HG03565 (cell line): Measurements from ENCODE around the gene DGCR2.
"Not testable (repeated sequence)": the region's sequence is repeated elsewhere in the genome, so short reads cannot be mapped to it uniquely, and the experiment has no call there.

ENCODE experiments used
- ATAC-seq: cut with Tn5 transposase; IDR thresholded peaks from one replicate; pipeline ENCODE4 v1.9.1; 2021; ENCODE audit warnings: mild to moderate bottlenecking, moderate library complexity; ENCODE audit not compliant: unreplicated experiment

DGCR2 gene

GRCh38 chr22:19062139-19062942 is 59.9 kb downstream of the DGCR2 start:
- no peak for ATAC-seq

- ATAC-seq = no peak
Measured at GRCh38 chr22:19061471-19062138, 60.6 kb downstream of the DGCR2 start.

- ATAC-seq = no peak
Measured at GRCh38 chr22:19060356-19061009, 61.7 kb downstream of the DGCR2 start.

- ATAC-seq = no peak
Measured at GRCh38 chr22:19059481-19060278, 62.5 kb downstream of the DGCR2 start.

GRCh38 chr22:19058713-19059451 is 63.3 kb downstream of the DGCR2 start:
- no peak for ATAC-seq

GRCh38 chr22:19057999-19058491 is 64.2 kb downstream of the DGCR2 start:
- no peak for ATAC-seq

GRCh38 chr22:19057539-19057938 is 64.7 kb downstream of the DGCR2 start:
- no peak for ATAC-seq

- no peak for ATAC-seq
Measured at GRCh38 chr22:19056951-19057401, 65.2 kb downstream of the DGCR2 start.

GRCh38 chr22:19055801-19056200 is 66.4 kb downstream of the DGCR2 start:
- ATAC-seq = no peak

- no peak for ATAC-seq
Measured at GRCh38 chr22:19052941-19053541, 69.2 kb downstream of the DGCR2 start.

GRCh38 chr22:19051381-19052072 is 70.7 kb downstream of the DGCR2 start:
- ATAC-seq = no peak

- ATAC-seq = not testable (repeated sequence)
Measured at GRCh38 chr22:19050847-19051246, 71.4 kb downstream of the DGCR2 start.

GRCh38 chr22:19050117-19050516 is 72.1 kb downstream of the DGCR2 start:
- ATAC-seq = no peak

- no peak for ATAC-seq
Measured at GRCh38 chr22:19048531-19048930, 73.7 kb downstream of the DGCR2 start.

GRCh38 chr22:19047993-19048392 is 74.2 kb downstream of the DGCR2 start:
- ATAC-seq = no peak

- ATAC-seq = no peak
Measured at GRCh38 chr22:19046719-19047609, 75.2 kb downstream of the DGCR2 start.

GRCh38 chr22:19046287-19046686 is 75.9 kb downstream of the DGCR2 start:
- no peak for ATAC-seq

- no peak for ATAC-seq
Measured at GRCh38 chr22:19045094-19045493, 77.1 kb downstream of the DGCR2 start.
